MM.1S (cell line): ENCODE data around the gene FMOD.

Experiments
- CTCF ChIP-seq: fragments of 300-600 bp; sonication (generic); IDR thresholded peaks from 2 replicates; pipeline ENCODE4 v1.5.1; 2016; ENCODE audit warnings: antibody characterized with exemption, low read length, mixed read lengths
- EZH2 ChIP-seq: fragments of 300-600 bp; sonication (generic); optimal IDR thresholded peaks from 2 replicates; pipeline ENCODE3; 2017; ENCODE audit warnings: low read depth, mild to moderate bottlenecking, antibody characterized with exemption, low read length, mixed read lengths

GRCh38 chr1:203318229-203318517 lies 32.7 kb downstream of the FMOD start:
- TF ChIP-seq CTCF = no peak
- TF ChIP-seq EZH2 = no peak
